SK-N-SH treated with all-trans-retinoic acid at 6 μM for 48 hours (cell line): ENCODE measurements around the gene BMP6.

Experiments used
- CREB5 ChIP-seq: fragments of 250-450 bp; sonication (Bioruptor Pico); IDR thresholded peaks from 2 replicates; pipeline ENCODE4 v1.5.1; 2020; ENCODE audit warnings: low read depth, mild to moderate bottlenecking, moderate library complexity
- CSDC2 ChIP-seq: fragments of 250-450 bp; sonication (Bioruptor Pico); IDR thresholded peaks from 2 replicates; pipeline ENCODE4 v1.5.0; 2020; ENCODE audit warnings: mild to moderate bottlenecking, moderate library complexity
- PATZ1 ChIP-seq: fragments of 250-450 bp; sonication (Bioruptor Pico); IDR thresholded peaks from 2 replicates; pipeline ENCODE4 v1.8.0; 2020; ENCODE audit warnings: mild to moderate bottlenecking, moderate library complexity, borderline replicate concordance
- ZFP3 ChIP-seq: fragments of 250-450 bp; sonication (Bioruptor Pico); IDR thresholded peaks from 2 replicates; pipeline ENCODE4 v1.5.0; 2020; ENCODE audit warnings: mild to moderate bottlenecking, moderate library complexity

- TF ChIP-seq CREB5 (CRISPR knock-in tag) (no peak), PATZ1 (CRISPR knock-in tag) (no peak), ZFP3 (CRISPR knock-in tag) (no peak), CSDC2 (CRISPR knock-in tag) (no peak)
Measured at GRCh38 chr6:7896465-7896987, 170.6 kb downstream of the BMP6 start.
